ENCODE results near the gene PPP2R2B.

- no peak for TF ChIP-seq CTCF (IDR thresholded peaks at IDR 0.05)
- no peak for TF ChIP-seq POLR2AphosphoS5 (IDR thresholded peaks at IDR 0.05)
Measured at GRCh38 chr5:146682899-146683532, 195.5 kb downstream of the PPP2R2B start.

Data from esophagus muscularis mucosa (tissue), 3 donors.